ENCODE measurements around the gene ZNF274. TPM values are rescaled to one million over a fixed set of nuclear protein-coding genes. Genes with fewer than 3 reads are reported as not detected.

ZNF274 gene
- total and polyA plus RNA-seq, 10 of the 15 experiments (the other 5 are each of a cell fraction or from before 2014, with no cell fraction given), result 2.7 to 17.6 (median 14.3) TPM

DNA sequence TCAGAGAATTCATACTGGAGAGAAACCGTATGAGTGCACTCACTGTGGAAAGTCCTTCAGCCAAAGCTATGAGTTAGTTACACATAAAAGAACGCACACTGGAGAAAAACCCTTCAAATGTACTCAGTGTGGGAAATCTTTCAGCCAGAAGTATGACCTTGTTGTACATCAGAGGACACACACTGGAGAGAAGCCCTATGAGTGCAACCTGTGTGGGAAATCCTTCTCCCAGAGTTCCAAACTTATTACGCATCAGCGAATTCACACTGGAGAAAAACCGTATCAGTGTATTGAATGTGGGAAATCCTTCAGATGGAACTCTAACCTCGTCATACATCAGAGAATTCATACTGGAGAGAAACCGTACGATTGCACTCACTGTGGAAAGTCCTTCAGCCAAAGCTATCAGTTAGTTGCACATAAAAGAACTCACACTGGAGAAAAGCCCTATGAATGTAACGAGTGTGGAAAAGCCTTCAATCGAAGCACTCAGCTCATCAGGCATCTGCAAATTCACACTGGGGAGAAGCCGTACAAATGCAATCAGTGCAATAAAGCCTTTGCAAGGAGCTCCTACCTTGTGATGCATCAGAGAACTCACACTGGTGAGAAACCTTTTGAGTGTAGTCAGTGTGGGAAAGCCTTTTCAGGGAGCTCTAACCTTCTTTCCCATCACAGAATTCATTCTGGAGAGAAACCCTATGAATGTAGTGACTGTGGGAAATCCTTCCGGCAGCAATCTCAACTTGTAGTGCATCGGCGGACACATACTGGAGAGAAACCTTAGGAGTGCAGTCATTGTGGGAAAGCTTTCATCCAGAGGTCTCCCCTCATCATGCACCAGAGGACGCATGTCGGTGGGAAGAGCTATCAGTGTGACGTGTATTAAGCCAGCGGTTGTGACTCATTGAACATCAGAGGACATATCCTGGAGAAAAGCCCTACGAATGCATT lies 79.4 kb downstream of the ZNF274 start:
- in situ Hi-C loops (cut with MboI) (no loop called here), intact Hi-C loops (cut with micrococcal nuclease; ENCODE audit: unreplicated experiment) (no loop called here)
- H4K20me1 ChIP-seq (ENCODE audit: control insufficient read depth, insufficient read depth), result no peaks in the 10 kb centered on the region
- ATAC-seq (no peak), FAIRE-seq (no peak), DNase-seq (ENCODE audit: low read depth, low spot score) (no peak)
- TF ChIP-seq HDAC6 (IDR thresholded peaks at IDR 0.05; ENCODE audit: unreplicated experiment) (no peak), KLF5 (IDR thresholded peaks at IDR 0.05; ENCODE audit: partially characterized antibody) (peak; percentile 86), ZNF274 (IDR thresholded peaks at IDR 0.05; ENCODE audit: insufficient read depth, insufficient read length) (peak; percentile 95), POLR2A (IDR thresholded peaks at IDR 0.05; ENCODE audit: low read depth, low read length) (0 out of 2 replicates have a peak, but pooled peaks have one; percentile 22), LARP7 (IDR thresholded peaks at IDR 0.05) (no peak), CBX5 (IDR thresholded peaks at IDR 0.05; ENCODE audit: low read depth) (peak; percentile 87)
- TF ChIP-seq, protein P1, sequence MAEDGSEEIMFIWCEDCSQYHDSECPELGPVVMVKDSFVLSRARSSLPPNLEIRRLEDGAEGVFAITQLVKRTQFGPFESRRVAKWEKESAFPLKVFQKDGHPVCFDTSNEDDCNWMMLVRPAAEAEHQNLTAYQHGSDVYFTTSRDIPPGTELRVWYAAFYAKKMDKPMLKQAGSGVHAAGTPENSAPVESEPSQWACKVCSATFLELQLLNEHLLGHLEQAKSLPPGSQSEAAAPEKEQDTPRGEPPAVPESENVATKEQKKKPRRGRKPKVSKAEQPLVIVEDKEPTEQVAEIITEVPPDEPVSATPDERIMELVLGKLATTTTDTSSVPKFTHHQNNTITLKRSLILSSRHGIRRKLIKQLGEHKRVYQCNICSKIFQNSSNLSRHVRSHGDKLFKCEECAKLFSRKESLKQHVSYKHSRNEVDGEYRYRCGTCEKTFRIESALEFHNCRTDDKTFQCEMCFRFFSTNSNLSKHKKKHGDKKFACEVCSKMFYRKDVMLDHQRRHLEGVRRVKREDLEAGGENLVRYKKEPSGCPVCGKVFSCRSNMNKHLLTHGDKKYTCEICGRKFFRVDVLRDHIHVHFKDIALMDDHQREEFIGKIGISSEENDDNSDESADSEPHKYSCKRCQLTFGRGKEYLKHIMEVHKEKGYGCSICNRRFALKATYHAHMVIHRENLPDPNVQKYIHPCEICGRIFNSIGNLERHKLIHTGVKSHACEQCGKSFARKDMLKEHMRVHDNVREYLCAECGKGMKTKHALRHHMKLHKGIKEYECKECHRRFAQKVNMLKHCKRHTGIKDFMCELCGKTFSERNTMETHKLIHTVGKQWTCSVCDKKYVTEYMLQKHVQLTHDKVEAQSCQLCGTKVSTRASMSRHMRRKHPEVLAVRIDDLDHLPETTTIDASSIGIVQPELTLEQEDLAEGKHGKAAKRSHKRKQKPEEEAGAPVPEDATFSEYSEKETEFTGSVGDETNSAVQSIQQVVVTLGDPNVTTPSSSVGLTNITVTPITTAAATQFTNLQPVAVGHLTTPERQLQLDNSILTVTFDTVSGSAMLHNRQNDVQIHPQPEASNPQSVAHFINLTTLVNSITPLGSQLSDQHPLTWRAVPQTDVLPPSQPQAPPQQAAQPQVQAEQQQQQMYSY (CRISPR knock-in tag; IDR thresholded peaks at IDR 0.05), result no peak
- TF ChIP-seq, protein P2, sequence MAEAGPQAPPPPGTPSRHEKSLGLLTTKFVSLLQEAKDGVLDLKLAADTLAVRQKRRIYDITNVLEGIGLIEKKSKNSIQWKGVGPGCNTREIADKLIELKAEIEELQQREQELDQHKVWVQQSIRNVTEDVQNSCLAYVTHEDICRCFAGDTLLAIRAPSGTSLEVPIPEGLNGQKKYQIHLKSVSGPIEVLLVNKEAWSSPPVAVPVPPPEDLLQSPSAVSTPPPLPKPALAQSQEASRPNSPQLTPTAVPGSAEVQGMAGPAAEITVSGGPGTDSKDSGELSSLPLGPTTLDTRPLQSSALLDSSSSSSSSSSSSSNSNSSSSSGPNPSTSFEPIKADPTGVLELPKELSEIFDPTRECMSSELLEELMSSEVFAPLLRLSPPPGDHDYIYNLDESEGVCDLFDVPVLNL (IDR thresholded peaks at IDR 0.05; ENCODE audit: low read depth, low read length), result no peak
- peaks cover 65% of the 10 kb centered on the region for H3K9me3 ChIP-seq (replicated peaks; ENCODE audit: control insufficient read depth, insufficient read depth, low read length)
- ChIA-PET CTCF (no interaction called here), RAD21 (ENCODE audit: unreplicated experiment) (no interaction called here), POLR2A (no interaction called here), SMC1A (ENCODE audit: uncharacterized antibody, unreplicated experiment) (no interaction called here)
- H3K36me3 ChIP-seq (ENCODE audit: control insufficient read depth in 2 of 2, insufficient read depth in 2 of 2, low read length in 1 of 2), result peaks cover 0 to 9% of the 10 kb centered on the region in 2 experiments; a peak in 1 of 4 replicates
- BruUV-seq (replicated peaks), result TSS peak; percentile 38
- 98% methylated on average over 19 of the region's 19 CpGs for WGBS (ENCODE audit: insufficient coverage, insufficient replicate concordance, low lambda C conversion rate, missing lambda C conversion rate)
- no peaks in the 10 kb centered on the region for H3K4me1 ChIP-seq (ENCODE audit: control insufficient read depth, insufficient read depth, low read length)
- no peak overlapping the region for H3K9ac ChIP-seq (ENCODE audit: control insufficient read depth, insufficient read depth, low read length)
- H3K27ac ChIP-seq (ENCODE audit: control insufficient read depth, insufficient read depth), result no peak overlapping the region
- H3K27me3 ChIP-seq (replicated peaks in 1 of 2; ENCODE audit: control insufficient read depth in 2 of 2, insufficient read depth in 2 of 2, low read length in 1 of 2), result no peaks in the 10 kb centered on the region
- H2AFZ ChIP-seq (ENCODE audit: control insufficient read depth, low read depth, low read length), result no peak overlapping the region
- H3K79me2 ChIP-seq (ENCODE audit: control insufficient read depth, insufficient read depth, low read length), result no peaks in the 10 kb centered on the region
- H3K4me2 ChIP-seq (ENCODE audit: control insufficient read depth, insufficient read depth), result no peak overlapping the region
- no peak overlapping the region for H3K4me3 ChIP-seq
